Measurements from ENCODE around the gene EYS.

GRCh38 chr6:64920257-64920656 lies 786.8 kb downstream of the EYS start:
- TF ChIP-seq EZH2 (IDR thresholded peaks at IDR 0.05; ENCODE audit: insufficient read depth, poor library complexity, severe bottlenecking) = no peak
- TF ChIP-seq EZH2phosphoT487 (IDR thresholded peaks at IDR 0.05; ENCODE audit: insufficient read depth, low read depth) = no peak

All from GM23248 (cell line).